ENCODE results near the gene COL23A1. TPM values are rescaled to one million over a fixed set of nuclear protein-coding genes. Genes with fewer than 3 reads are reported as not detected.
A peak's percentile ranks its signal among the peaks of the same experiment; 100 is the strongest.
"Not testable (repeated sequence)": the region's sequence is repeated elsewhere in the genome, so short reads cannot be mapped to it uniquely, and the experiment has no call there.

The COL23A1 gene
- total RNA-seq, 1 experiment from 2014 or later, result 1.2 TPM

GRCh38 chr5:178370102-178370501 is 220.1 kb downstream of the COL23A1 start:
- DNase-seq (ENCODE audit: low read depth), result no peak
- in situ Hi-C loops (cut with HindIII; ENCODE audit: low pct_unique_long_range_greater_than_20kb, low sequenced_read_pairs), result no loop called here

GRCh38 chr5:178369469-178369868 is 220.7 kb downstream of the COL23A1 start:
- in situ Hi-C loops (cut with HindIII; ENCODE audit: low pct_unique_long_range_greater_than_20kb, low sequenced_read_pairs); DNase-seq (ENCODE audit: low read depth): not testable (repeated sequence)

GRCh38 chr5:178368716-178369300 is 221.4 kb downstream of the COL23A1 start:
- no peak for DNase-seq (ENCODE audit: low read depth)
- in situ Hi-C loops (cut with HindIII; ENCODE audit: low pct_unique_long_range_greater_than_20kb, low sequenced_read_pairs), result no loop called here

GRCh38 chr5:178368274-178368673 is 221.9 kb downstream of the COL23A1 start:
- DNase-seq (ENCODE audit: low read depth), result no peak
- in situ Hi-C loops (cut with HindIII; ENCODE audit: low pct_unique_long_range_greater_than_20kb, low sequenced_read_pairs), result no loop called here

GRCh38 chr5:178367736-178368120 is 222.5 kb downstream of the COL23A1 start:
- DNase-seq (ENCODE audit: low read depth), result no peak
- in situ Hi-C loops (cut with HindIII; ENCODE audit: low pct_unique_long_range_greater_than_20kb, low sequenced_read_pairs), result no loop called here

- in situ Hi-C loops (cut with HindIII; ENCODE audit: low pct_unique_long_range_greater_than_20kb, low sequenced_read_pairs), result no loop called here
- DNase-seq (ENCODE audit: low read depth), result no peak
These were observed 223.0 kb downstream of the COL23A1 start for GRCh38 chr5:178366998-178367735.

- in situ Hi-C loops (cut with HindIII; ENCODE audit: low pct_unique_long_range_greater_than_20kb, low sequenced_read_pairs), result no loop called here
- DNase-seq (ENCODE audit: low read depth), result no peak
These were observed 224.4 kb downstream of the COL23A1 start for GRCh38 chr5:178365501-178366440.

- in situ Hi-C loops (cut with HindIII; ENCODE audit: low pct_unique_long_range_greater_than_20kb, low sequenced_read_pairs), result no loop called here
- DNase-seq (ENCODE audit: low read depth), result no peak
These were observed 225.9 kb downstream of the COL23A1 start for GRCh38 chr5:178364326-178364675.

GRCh38 chr5:178363501-178364325 is 226.5 kb downstream of the COL23A1 start:
- in situ Hi-C loops (cut with HindIII; ENCODE audit: low pct_unique_long_range_greater_than_20kb, low sequenced_read_pairs), result no loop called here

GRCh38 chr5:178361657-178362445 is 228.3 kb downstream of the COL23A1 start:
- DNase-seq (ENCODE audit: low read depth), result peak; percentile 19
- in situ Hi-C loops (cut with HindIII; ENCODE audit: low pct_unique_long_range_greater_than_20kb, low sequenced_read_pairs), result no loop called here

More at GRCh38 chr5:178363501-178364325, 226.5 kb downstream of the COL23A1 start:
- DNase-seq (ENCODE audit: low read depth), result no peak

- DNase-seq (ENCODE audit: low read depth), result no peak
- in situ Hi-C loops (cut with HindIII; ENCODE audit: low pct_unique_long_range_greater_than_20kb, low sequenced_read_pairs), result no loop called here
These were observed 229.3 kb downstream of the COL23A1 start for GRCh38 chr5:178360926-178361235.

- in situ Hi-C loops (cut with HindIII; ENCODE audit: low pct_unique_long_range_greater_than_20kb, low sequenced_read_pairs), result no loop called here
- no peak for DNase-seq (ENCODE audit: low read depth)
These were observed 229.8 kb downstream of the COL23A1 start for GRCh38 chr5:178360222-178360925.

- no peak for DNase-seq (ENCODE audit: low read depth)
- in situ Hi-C loops (cut with HindIII; ENCODE audit: low pct_unique_long_range_greater_than_20kb, low sequenced_read_pairs), result no loop called here
These were observed 230.5 kb downstream of the COL23A1 start for GRCh38 chr5:178359738-178360137.

- no peak for DNase-seq (ENCODE audit: low read depth)
- in situ Hi-C loops (cut with HindIII; ENCODE audit: low pct_unique_long_range_greater_than_20kb, low sequenced_read_pairs), result no loop called here
These were observed 232.5 kb downstream of the COL23A1 start for GRCh38 chr5:178357678-178358077.

- in situ Hi-C loops (cut with HindIII; ENCODE audit: low pct_unique_long_range_greater_than_20kb, low sequenced_read_pairs), result no loop called here
These were observed 233.1 kb downstream of the COL23A1 start for GRCh38 chr5:178357121-178357521.

GRCh38 chr5:178356431-178356872 is 233.7 kb downstream of the COL23A1 start:
- DNase-seq (ENCODE audit: low read depth), result no peak
- in situ Hi-C loops (cut with HindIII; ENCODE audit: low pct_unique_long_range_greater_than_20kb, low sequenced_read_pairs), result no loop called here

More at GRCh38 chr5:178357121-178357521, 233.1 kb downstream of the COL23A1 start:
- DNase-seq (ENCODE audit: low read depth), result no peak

GRCh38 chr5:178355671-178356070 is 234.5 kb downstream of the COL23A1 start:
- no peak for DNase-seq (ENCODE audit: low read depth)
- in situ Hi-C loops (cut with HindIII; ENCODE audit: low pct_unique_long_range_greater_than_20kb, low sequenced_read_pairs), result no loop called here
